Hepatocyte (in vitro differentiated cells): ENCODE measurements around the gene METTL24. TPM values are rescaled to one million over a fixed set of nuclear protein-coding genes. Genes with fewer than 3 reads are reported as not detected.

Source experiments
- DNase-seq: peaks from one replicate; pipeline ENCODE4 v3.0.0-alpha.2; 2016; ENCODE audit warnings: low spot score
- H2AFZ ChIP-seq: fragments of 200-600 bp; sonication (generic); 2 replicates; pipeline ENCODE4 v1.6.0; 2016; ENCODE audit warnings: antibody characterized with exemption, mild to moderate bottlenecking
- H3K27ac ChIP-seq: fragments of 200-600 bp; sonication (generic); 2 replicates; pipeline ENCODE4 v1.5.1; 2016; ENCODE audit warnings: mild to moderate bottlenecking
- H3K27me3 ChIP-seq: fragments of 200-600 bp; sonication (generic); 2 replicates; pipeline ENCODE4 v1.6.1; 2016
- H3K36me3 ChIP-seq: fragments of 200-600 bp; sonication (generic); replicated peaks from 2 replicates; pipeline ENCODE4 v1.5.1; 2016; ENCODE audit warnings: low read depth; ENCODE audit not compliant: insufficient read depth
- H3K4me1 ChIP-seq: fragments of 200-600 bp; sonication (generic); 2 replicates; pipeline ENCODE4 v1.5.1; 2016; ENCODE audit warnings: mild to moderate bottlenecking, moderate library complexity; ENCODE audit not compliant: insufficient read depth
- H3K4me2 ChIP-seq: fragments of 200-600 bp; sonication (generic); 2 replicates; pipeline ENCODE4 v1.6.0; 2016
- H3K4me3 ChIP-seq: fragments of 200-600 bp; sonication (generic); 2 replicates; pipeline ENCODE4 v1.5.1; 2016; ENCODE audit warnings: mild to moderate bottlenecking
- H3K79me2 ChIP-seq: fragments of 200-600 bp; sonication (generic); 2 replicates; pipeline ENCODE4 v1.6.0; 2017; ENCODE audit warnings: mild to moderate bottlenecking
- H3K9me2 ChIP-seq: fragments of 200-600 bp; sonication (generic); replicated peaks from 2 replicates; pipeline ENCODE4 v1.6.0; 2017; ENCODE audit warnings: mild to moderate bottlenecking; ENCODE audit not compliant: insufficient read depth
- H3K9me3 ChIP-seq: fragments of 200-600 bp; sonication (generic); 2 replicates; pipeline ENCODE4 v1.5.1; 2016; ENCODE audit warnings: low read depth, mild to moderate bottlenecking
- H4K20me1 ChIP-seq: fragments of 200-600 bp; sonication (generic); 2 replicates; pipeline ENCODE4 v1.6.0; 2016; ENCODE audit warnings: mild to moderate bottlenecking; ENCODE audit not compliant: insufficient read depth, poor library complexity, severe bottlenecking
- EZH2 ChIP-seq: fragments of 200-600 bp; sonication (generic); IDR thresholded peaks from 2 replicates; pipeline ENCODE4 v1.6.1; 2016; ENCODE audit warnings: antibody characterized with exemption, mild to moderate bottlenecking, borderline replicate concordance
- EZH2phosphoT487 ChIP-seq: fragments of 200-600 bp; sonication (generic); IDR thresholded peaks from one replicate; pipeline ENCODE4 v1.6.1; 2018; ENCODE audit warnings: antibody characterized with exemption, mild to moderate bottlenecking, low read depth, moderate library complexity; ENCODE audit not compliant: unreplicated experiment, severe bottlenecking
- WGBS: methylation state at CpG from one replicate; pipeline ENCODE4 v1.1.6; 2016; ENCODE audit warnings: low lambda C conversion rate; ENCODE audit errors: missing lambda C conversion rate; 5-methylcytosine and 5-hydroxymethylcytosine counted together
- polyA plus RNA-seq: library from polyadenylated mRNA; unstranded; fragments of >200 nt; fragmentation: Nextera tagmentation; extraction: Ambion mirVana; gene quantifications from 2 replicates; pipeline ENCODE4 v1.2.1, GENCODE V29; 2016
- total RNA-seq: library from RNA; depleted of rRNA; stranded (reverse); fragments of >200 nt; gene quantifications from 2 replicates; pipeline ENCODE4 v1.2.3, GENCODE V29; 2014
- TF ChIP-seq, protein P1 (sequence below): fragments of 200-600 bp; sonication (generic); IDR thresholded peaks from 2 replicates; pipeline ENCODE4 v1.5.1; 2016; ENCODE audit warnings: antibody characterized with exemption, mild to moderate bottlenecking; ENCODE audit not compliant: poor library complexity

The METTL24 gene
- total and polyA plus RNA-seq, 2 experiments from 2014 or later: 2.2 to 5.7 TPM

DNA sequence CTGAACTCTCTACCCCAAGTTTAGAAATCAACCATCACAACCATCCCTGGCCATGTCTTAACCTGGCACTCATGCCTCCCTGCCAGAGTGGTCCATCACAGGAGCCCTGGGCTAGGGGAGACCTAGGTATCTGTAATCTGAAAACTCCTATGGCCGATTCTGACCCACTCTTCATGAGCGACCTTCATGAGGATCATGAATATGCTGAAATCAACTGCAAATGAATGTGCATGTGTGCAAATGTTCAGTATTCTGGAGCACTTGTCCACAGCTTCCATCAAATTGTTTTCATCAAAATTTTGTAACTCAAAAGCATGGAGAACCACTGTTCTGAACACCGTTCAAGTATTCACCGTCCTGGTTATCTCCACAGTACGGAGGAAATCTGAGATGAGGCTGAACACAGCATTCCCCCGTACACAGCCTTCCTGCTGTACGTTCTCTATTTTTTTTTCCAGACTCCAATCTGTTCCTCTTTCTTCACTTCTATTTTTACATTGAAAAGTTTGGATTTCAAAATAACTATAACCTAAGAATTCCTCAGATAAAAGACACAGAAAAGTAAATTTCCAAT, 17.7 kb downstream of the METTL24 start:
- no peak for TF ChIP-seq EZH2phosphoT487
- no peak for TF ChIP-seq EZH2
- TF ChIP-seq, protein P1, sequence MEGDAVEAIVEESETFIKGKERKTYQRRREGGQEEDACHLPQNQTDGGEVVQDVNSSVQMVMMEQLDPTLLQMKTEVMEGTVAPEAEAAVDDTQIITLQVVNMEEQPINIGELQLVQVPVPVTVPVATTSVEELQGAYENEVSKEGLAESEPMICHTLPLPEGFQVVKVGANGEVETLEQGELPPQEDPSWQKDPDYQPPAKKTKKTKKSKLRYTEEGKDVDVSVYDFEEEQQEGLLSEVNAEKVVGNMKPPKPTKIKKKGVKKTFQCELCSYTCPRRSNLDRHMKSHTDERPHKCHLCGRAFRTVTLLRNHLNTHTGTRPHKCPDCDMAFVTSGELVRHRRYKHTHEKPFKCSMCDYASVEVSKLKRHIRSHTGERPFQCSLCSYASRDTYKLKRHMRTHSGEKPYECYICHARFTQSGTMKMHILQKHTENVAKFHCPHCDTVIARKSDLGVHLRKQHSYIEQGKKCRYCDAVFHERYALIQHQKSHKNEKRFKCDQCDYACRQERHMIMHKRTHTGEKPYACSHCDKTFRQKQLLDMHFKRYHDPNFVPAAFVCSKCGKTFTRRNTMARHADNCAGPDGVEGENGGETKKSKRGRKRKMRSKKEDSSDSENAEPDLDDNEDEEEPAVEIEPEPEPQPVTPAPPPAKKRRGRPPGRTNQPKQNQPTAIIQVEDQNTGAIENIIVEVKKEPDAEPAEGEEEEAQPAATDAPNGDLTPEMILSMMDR: no peak
- Histone ChIP-seq H4K20me1 (no peaks in the 10 kb centered on the region), H3K36me3 (no peaks in the 10 kb centered on the region), H3K4me3 (no peak overlapping the region), H3K79me2 (peaks cover 2% of the 10 kb centered on the region), H3K27me3 (no peaks in the 10 kb centered on the region), H3K9me3 (no peaks in the 10 kb centered on the region), H3K4me2 (no peak overlapping the region), H2AFZ (peak overlapping the region; percentile 0), H3K4me1 (no peaks in the 10 kb centered on the region), H3K9me2 (no peaks in the 10 kb centered on the region), H3K27ac (no peak overlapping the region)
- WGBS: 59% methylated on average over 7 of the region's 7 CpGs
- DNase-seq: no peak

DNA sequence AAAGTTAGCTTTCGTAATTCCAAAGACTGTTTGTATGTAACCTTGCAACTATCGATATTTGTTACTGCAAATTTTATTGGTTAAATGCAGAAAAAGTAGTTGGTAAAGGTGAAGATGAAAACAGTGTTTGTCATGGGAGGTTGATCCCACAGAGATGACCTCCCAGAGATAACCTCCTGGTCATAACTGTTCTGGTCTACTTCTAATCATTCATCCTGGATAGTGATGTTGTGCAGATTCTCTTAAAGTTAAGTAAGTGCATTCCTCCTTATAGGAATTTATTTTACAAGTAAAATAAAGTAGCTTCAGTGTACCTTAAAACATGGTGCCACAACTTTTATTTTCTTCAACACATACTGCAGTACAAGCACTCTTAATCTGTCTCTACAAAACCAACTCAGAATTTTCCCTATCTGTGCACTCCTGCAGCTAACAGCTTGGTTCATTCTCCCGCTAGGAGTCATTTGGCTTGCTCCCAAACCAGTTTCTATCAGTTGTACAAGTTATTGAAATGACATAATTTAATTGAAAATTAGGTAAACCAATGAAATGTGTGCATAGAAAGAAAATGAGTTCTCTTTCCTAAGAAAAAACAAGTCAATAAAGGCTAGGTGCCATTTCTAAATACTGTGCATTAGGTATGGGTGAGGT, 19.2 kb downstream of the METTL24 start:
- no peaks in the 10 kb centered on the region for H3K9me2 ChIP-seq
- H3K27ac ChIP-seq: no peak overlapping the region
- no peaks in the 10 kb centered on the region for H3K27me3 ChIP-seq
- H4K20me1 ChIP-seq: no peaks in the 10 kb centered on the region
- no peak for TF ChIP-seq EZH2
- TF ChIP-seq EZH2phosphoT487: no peak
- H2AFZ ChIP-seq: no peak overlapping the region
- H3K4me2 ChIP-seq: no peak overlapping the region
- peaks cover 8% of the 10 kb centered on the region for H3K4me1 ChIP-seq
- H3K79me2 ChIP-seq: peaks cover 2% of the 10 kb centered on the region
- no peak overlapping the region for H3K4me3 ChIP-seq
- 66% methylated on average over 3 of the region's 3 CpGs for WGBS
- H3K36me3 ChIP-seq: no peaks in the 10 kb centered on the region
- DNase-seq: no peak
- no peaks in the 10 kb centered on the region for H3K9me3 ChIP-seq

DNA sequence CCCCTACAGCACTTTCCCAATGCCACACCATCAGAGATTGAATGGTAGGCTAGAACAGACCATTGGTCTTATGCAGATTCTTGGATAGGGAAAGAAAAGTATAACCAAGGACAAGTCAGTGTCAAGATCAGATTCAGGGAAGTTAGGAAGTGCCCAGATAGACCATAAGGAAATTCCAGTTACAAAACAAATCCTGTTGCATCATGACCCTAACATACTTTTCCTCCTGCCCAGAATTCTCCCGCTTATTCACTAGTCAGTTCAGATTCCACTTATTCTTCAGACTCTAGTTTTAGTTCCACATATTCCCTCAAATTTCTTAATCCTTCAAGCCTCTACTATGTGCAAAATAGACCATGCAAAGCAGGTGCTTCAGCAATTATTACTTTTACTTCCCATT, 20.7 kb downstream of the METTL24 start:
- 86% methylated on average over 1 of the region's 1 CpG for WGBS
- Histone ChIP-seq H3K27ac (no peak overlapping the region), H3K9me3 (no peaks in the 10 kb centered on the region), H2AFZ (no peak overlapping the region), H3K9me2 (no peaks in the 10 kb centered on the region), H3K36me3 (no peaks in the 10 kb centered on the region), H3K4me2 (no peak overlapping the region), H4K20me1 (no peaks in the 10 kb centered on the region), H3K4me3 (no peak overlapping the region), H3K27me3 (no peaks in the 10 kb centered on the region), H3K79me2 (peaks cover 2% of the 10 kb centered on the region), H3K4me1 (peaks cover 8% of the 10 kb centered on the region)
- TF ChIP-seq, protein P1: no peak
- TF ChIP-seq EZH2phosphoT487: no peak
- no peak for TF ChIP-seq EZH2
- DNase-seq: no peak

DNA sequence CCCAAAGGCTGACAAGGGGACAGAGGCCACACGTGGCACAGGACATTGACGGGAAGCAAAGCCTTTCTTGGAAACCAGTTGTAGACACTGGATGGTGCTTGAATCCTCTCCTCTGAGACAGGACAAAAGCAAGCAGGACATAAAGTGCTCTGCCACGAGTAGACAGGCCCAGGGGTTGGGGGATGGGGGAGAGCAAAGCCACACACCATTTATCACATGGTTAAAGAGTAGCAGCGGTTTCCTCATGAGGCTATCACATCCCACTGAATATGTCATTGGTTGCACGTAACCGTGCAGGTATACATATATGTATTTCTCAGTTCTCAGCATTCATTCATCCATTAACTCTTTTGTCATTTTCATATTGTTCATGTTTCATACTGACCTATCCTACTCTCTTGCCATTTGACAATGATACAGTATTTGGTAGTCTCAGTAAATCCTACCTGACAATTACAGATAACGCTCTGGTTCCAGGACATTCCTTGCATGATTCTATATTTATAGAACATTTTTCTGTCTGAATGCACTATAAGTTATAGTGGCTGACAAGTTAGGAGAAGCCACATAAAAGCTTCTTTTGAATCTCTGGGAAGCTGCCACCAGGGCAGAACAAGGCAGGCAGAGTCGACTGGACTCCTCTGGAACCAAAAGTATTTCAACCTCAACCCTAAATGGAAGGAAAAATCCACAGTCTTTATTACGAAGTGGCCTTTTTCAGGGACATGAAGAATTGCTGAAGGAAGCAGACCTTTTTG, 23.5 kb downstream of the METTL24 start:
- no peak for TF ChIP-seq EZH2
- TF ChIP-seq EZH2phosphoT487: no peak
- DNase-seq: no peak
- no peaks in the 10 kb centered on the region for H3K36me3 ChIP-seq

More for the DNA sequence above, 23.5 kb downstream of the METTL24 start:
- peak overlapping the region; percentile 19 for H3K4me2 ChIP-seq
- no peaks in the 10 kb centered on the region for H3K9me2 ChIP-seq
- no peaks in the 10 kb centered on the region for H3K27me3 ChIP-seq
- H3K27ac ChIP-seq: peak overlapping the region; percentile 50
- no peaks in the 10 kb centered on the region for H3K9me3 ChIP-seq
- H3K4me1 ChIP-seq: peaks cover 23% of the 10 kb centered on the region
- no peak overlapping the region for H2AFZ ChIP-seq
- peaks cover 2% of the 10 kb centered on the region for H3K79me2 ChIP-seq
- no peak overlapping the region for H3K4me3 ChIP-seq
- H4K20me1 ChIP-seq: no peaks in the 10 kb centered on the region
- WGBS: 52% methylated on average over 9 of the region's 9 CpGs
